ENCODE data around the gene TXNDC11. TPM values are rescaled to one million over a fixed set of nuclear protein-coding genes. Genes with fewer than 3 reads are reported as not detected.

Gene TXNDC11
- total RNA-seq, 1 experiment from 2014 or later = 11.1 TPM

GRCh38 chr16:11699234-11699894 is 43.3 kb downstream of the TXNDC11 start:
- TF ChIP-seq NFATC4 (CRISPR knock-in tag; IDR thresholded peaks at IDR 0.05) = no peak
- no peak for TF ChIP-seq MXD4 (CRISPR knock-in tag; IDR thresholded peaks at IDR 0.05; ENCODE audit: borderline replicate concordance)
- TF ChIP-seq ZNF138 (CRISPR knock-in tag; conservative IDR thresholded peaks at IDR 0.05) = no peak
- no peak for TF ChIP-seq ERG (CRISPR knock-in tag; IDR thresholded peaks at IDR 0.05)
- TF ChIP-seq OVOL2 (CRISPR knock-in tag; IDR thresholded peaks at IDR 0.05; ENCODE audit: borderline replicate concordance) = no peak
- DNase-seq (ENCODE audit: low spot score) (no peak), ATAC-seq (no peak)
- Mint-ChIP-seq H3K36me3 (peaks cover 17% of the 10 kb centered on the region; the same call in 1 of the 2 replicates), H3K27ac (peak overlapping the region; percentile 93), H3K9me3 (no peaks in the 10 kb centered on the region), H3K4me1 (no peaks in the 10 kb centered on the region), H3K27me3 (ENCODE audit: low read depth) (no peaks in the 10 kb centered on the region), H3K4me3 (no peak overlapping the region)
- POLR2A ChIA-PET = no interaction called here
- CTCF ChIA-PET = no interaction called here

GRCh38 chr16:11698271-11698689 is 44.4 kb downstream of the TXNDC11 start:
- Mint-ChIP-seq H3K4me3 (no peak overlapping the region), H3K36me3 (peaks cover 17% of the 10 kb centered on the region; the same call in 1 of the 2 replicates), H3K27me3 (ENCODE audit: low read depth) (no peaks in the 10 kb centered on the region), H3K9me3 (no peaks in the 10 kb centered on the region), H3K4me1 (no peaks in the 10 kb centered on the region), H3K27ac (peak overlapping the region; percentile 71; the same call in 1 of the 2 replicates)
- ATAC-seq (peak; percentile 38; the same call in 1 of the 2 replicates), DNase-seq (ENCODE audit: low spot score) (no peak)
- CTCF ChIA-PET = interaction anchor here (0.7 to 1.8 kb wide), 9 partner anchors 9 to 370 kb away, joined by 3 to 15 read pairs (median 4); no protein-coding TSS in a partner anchor
- no peak for TF ChIP-seq CREB1 (CRISPR knock-in tag; IDR thresholded peaks at IDR 0.05)
- TF ChIP-seq MLX (CRISPR knock-in tag; IDR thresholded peaks at IDR 0.05) = no peak
- TF ChIP-seq ZNF512 (CRISPR knock-in tag; IDR thresholded peaks at IDR 0.05; ENCODE audit: borderline replicate concordance) = no peak
- TF ChIP-seq JAZF1 (CRISPR knock-in tag; IDR thresholded peaks at IDR 0.05) = no peak
- no peak for TF ChIP-seq USF1 (CRISPR knock-in tag; IDR thresholded peaks at IDR 0.05)
- TF ChIP-seq NFE2L1 (CRISPR knock-in tag; IDR thresholded peaks at IDR 0.05) = no peak
- no peak for TF ChIP-seq ZNF263 (CRISPR knock-in tag; IDR thresholded peaks at IDR 0.05; ENCODE audit: low read depth)
- no peak for TF ChIP-seq FOXP4 (CRISPR knock-in tag; IDR thresholded peaks at IDR 0.05)
- no peak for TF ChIP-seq RORB (CRISPR knock-in tag; IDR thresholded peaks at IDR 0.05)
- TF ChIP-seq ZNF396 (CRISPR knock-in tag; IDR thresholded peaks at IDR 0.05; ENCODE audit: borderline replicate concordance) = no peak
- TF ChIP-seq E2F1 (CRISPR knock-in tag; IDR thresholded peaks at IDR 0.05) = no peak
- no peak for TF ChIP-seq ZBTB21 (CRISPR knock-in tag; IDR thresholded peaks at IDR 0.05; ENCODE audit: borderline replicate concordance)
- TF ChIP-seq RELA (CRISPR knock-in tag; IDR thresholded peaks at IDR 0.05; ENCODE audit: borderline replicate concordance) = no peak
- TF ChIP-seq HMGXB4 (CRISPR knock-in tag; IDR thresholded peaks at IDR 0.05) = no peak
- TF ChIP-seq ZNF671 (CRISPR knock-in tag; IDR thresholded peaks at IDR 0.05) = no peak
- TF ChIP-seq SP1 (CRISPR knock-in tag; conservative IDR thresholded peaks at IDR 0.05) = no peak
- no peak for TF ChIP-seq ESRRA (CRISPR knock-in tag; IDR thresholded peaks at IDR 0.05; ENCODE audit: borderline replicate concordance)
- POLR2A ChIA-PET = interaction anchor here (1.1 kb wide), 1 partner anchor 19 kb away, joined by 3 read pairs; no protein-coding TSS in a partner anchor
